HepG2 (cell line): ENCODE data around the gene ARX.

Source experiments
- NFIC ChIP-seq: IDR thresholded peaks from 2 replicates; pipeline ENCODE4 v1.6.1; 2012; ENCODE audit warnings: mild to moderate bottlenecking, low read length, inconsistent platforms
- THAP7 ChIP-seq: sonication (generic); formaldehyde crosslinking; IDR thresholded peaks from 2 replicates; pipeline ENCODE4 v1.8.1; 2023; ENCODE audit warnings: mild to moderate bottlenecking, missing genetic modification reagents
- ZNF138 ChIP-seq: sonication (generic); formaldehyde crosslinking; IDR thresholded peaks from 2 replicates; pipeline ENCODE4 v1.5.0; 2020; ENCODE audit warnings: mild to moderate bottlenecking, low read depth, missing genetic modification reagents

GRCh38 chrX:24956828-24957227 is 58.9 kb downstream of the ARX start:
- no peak for TF ChIP-seq THAP7 (CRISPR knock-in tag)
- TF ChIP-seq NFIC = no peak
- no peak for TF ChIP-seq ZNF138 (CRISPR knock-in tag)
